IPS-18a (cell line): ENCODE data around the gene CSTF1.

Experiments
- H3K27ac ChIP-seq: one replicate; pipeline ENCODE4 v1.5.1; 2013; ENCODE audit warnings: low read length
- H3K27me3 ChIP-seq: one replicate; pipeline ENCODE4 v1.6.1; 2013; ENCODE audit warnings: mild to moderate bottlenecking, low read length; ENCODE audit not compliant: control insufficient read depth, insufficient read depth
- H3K36me3 ChIP-seq: one replicate; pipeline ENCODE4 v1.6.1; 2013; ENCODE audit warnings: low read depth, low read length; ENCODE audit not compliant: control insufficient read depth
- H3K4me1 ChIP-seq: one replicate; pipeline ENCODE4 v1.6.1; 2013; ENCODE audit warnings: low read depth, low read length; ENCODE audit not compliant: control insufficient read depth
- H3K4me3 ChIP-seq: one replicate; pipeline ENCODE4 v1.5.1; 2013; ENCODE audit warnings: low read length
- H3K9ac ChIP-seq: one replicate; pipeline ENCODE4 v1.6.1; 2013; ENCODE audit warnings: mild to moderate bottlenecking, low read length, moderate library complexity
- H3K9me3 ChIP-seq: one replicate; pipeline ENCODE4 v1.6.1; 2013; ENCODE audit warnings: low read depth, low read length; ENCODE audit not compliant: control insufficient read depth

CSTF1 gene

DNA sequence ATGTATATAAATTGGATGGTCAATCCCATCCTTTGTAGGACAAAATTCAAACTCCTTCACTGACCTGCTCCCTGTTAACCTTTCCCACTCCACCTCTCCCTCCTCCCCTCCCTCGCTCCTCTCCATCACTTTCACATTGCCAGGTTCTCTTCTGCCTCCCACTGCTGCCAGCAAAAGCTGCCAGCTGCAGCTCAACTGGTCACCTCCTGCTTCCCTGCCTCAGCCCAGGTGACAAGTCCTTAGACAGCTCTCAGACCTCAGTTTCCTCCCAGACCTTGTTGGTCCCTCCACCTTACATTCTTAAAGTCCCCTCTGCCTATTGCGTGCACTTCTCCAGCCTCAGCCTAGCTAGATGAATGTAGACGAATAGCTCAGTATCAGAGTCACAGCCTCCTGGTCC, 52.7 kb downstream of the CSTF1 start:
- H3K9me3 ChIP-seq = no peaks in the 10 kb centered on the region
- H3K36me3 ChIP-seq = no peaks in the 10 kb centered on the region
- no peaks in the 10 kb centered on the region for H3K4me1 ChIP-seq
- no peak overlapping the region for H3K27ac ChIP-seq
- H3K27me3 ChIP-seq = no peaks in the 10 kb centered on the region
- H3K9ac ChIP-seq = no peak overlapping the region
- no peak overlapping the region for H3K4me3 ChIP-seq

- no peak overlapping the region for H3K9ac ChIP-seq
- no peaks in the 10 kb centered on the region for H3K9me3 ChIP-seq
- H3K4me3 ChIP-seq = no peak overlapping the region
- H3K27me3 ChIP-seq = no peaks in the 10 kb centered on the region
- H3K27ac ChIP-seq = no peak overlapping the region
- no peaks in the 10 kb centered on the region for H3K36me3 ChIP-seq
- no peaks in the 10 kb centered on the region for H3K4me1 ChIP-seq
Measured at GRCh38 chr20:56445540-56445939, 53.1 kb downstream of the CSTF1 start.

DNA sequence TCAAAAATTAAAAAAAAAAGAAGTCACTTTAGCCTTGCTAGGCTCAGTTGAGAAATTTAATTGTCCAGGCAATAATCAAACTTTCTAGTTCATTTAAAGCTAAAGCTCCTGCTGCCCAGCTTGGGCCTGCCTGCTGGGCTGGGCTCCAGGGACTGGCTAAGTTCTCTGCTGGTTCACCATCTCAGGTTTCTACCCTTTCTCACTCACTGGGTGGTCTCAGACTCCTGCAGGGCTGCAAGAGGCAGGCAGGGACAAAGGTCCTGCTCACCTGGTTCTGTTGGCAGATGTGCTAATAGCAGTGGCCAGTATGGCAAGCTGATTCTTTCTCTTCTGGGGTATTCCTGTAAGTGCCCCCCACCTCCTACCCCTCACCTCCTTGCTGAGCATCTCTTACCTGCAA, 54.8 kb downstream of the CSTF1 start:
- Histone ChIP-seq H3K27me3 (no peaks in the 10 kb centered on the region), H3K4me3 (no peak overlapping the region), H3K4me1 (no peaks in the 10 kb centered on the region), H3K27ac (no peak overlapping the region), H3K9me3 (no peaks in the 10 kb centered on the region), H3K36me3 (no peaks in the 10 kb centered on the region), H3K9ac (no peak overlapping the region)

DNA sequence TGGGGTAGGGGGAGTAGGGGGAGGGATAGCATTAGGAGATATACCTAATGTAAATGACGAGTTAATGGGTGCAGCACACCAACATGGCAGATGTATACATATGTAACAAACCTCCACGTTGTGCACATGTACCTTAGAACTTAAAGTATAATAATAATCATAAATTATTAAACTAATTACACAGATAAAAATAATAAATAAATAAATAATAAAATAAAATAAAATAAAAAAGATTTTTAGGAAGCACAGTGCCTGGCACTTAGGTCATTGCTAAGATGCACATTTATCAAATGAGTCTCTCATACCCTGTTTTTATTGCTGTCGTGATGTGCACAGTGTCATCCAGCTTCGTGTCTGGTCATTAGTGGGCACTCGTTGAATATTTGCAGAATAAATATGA, 57.0 kb downstream of the CSTF1 start:
- H3K4me3 ChIP-seq = no peak overlapping the region
- H3K36me3 ChIP-seq = no peaks in the 10 kb centered on the region
- H3K4me1 ChIP-seq = no peaks in the 10 kb centered on the region
- no peak overlapping the region for H3K27ac ChIP-seq
- H3K9me3 ChIP-seq = no peaks in the 10 kb centered on the region
- H3K9ac ChIP-seq = no peak overlapping the region
- H3K27me3 ChIP-seq = peaks cover 5% of the 10 kb centered on the region

- no peaks in the 10 kb centered on the region for H3K36me3 ChIP-seq
- H3K4me1 ChIP-seq = no peaks in the 10 kb centered on the region
- H3K9me3 ChIP-seq = no peaks in the 10 kb centered on the region
- no peak overlapping the region for H3K4me3 ChIP-seq
- peaks cover 6% of the 10 kb centered on the region for H3K27me3 ChIP-seq
- no peak overlapping the region for H3K9ac ChIP-seq
- H3K27ac ChIP-seq = no peak overlapping the region
Measured at GRCh38 chr20:56451056-56451765, 58.8 kb downstream of the CSTF1 start.

GRCh38 chr20:56453352-56453751, 60.9 kb downstream of the CSTF1 start:
- no peak overlapping the region for H3K27ac ChIP-seq
- H3K9ac ChIP-seq = no peak overlapping the region
- H3K4me1 ChIP-seq = no peaks in the 10 kb centered on the region
- H3K4me3 ChIP-seq = no peak overlapping the region
- H3K9me3 ChIP-seq = no peaks in the 10 kb centered on the region
- peaks cover 6% of the 10 kb centered on the region for H3K27me3 ChIP-seq
- no peaks in the 10 kb centered on the region for H3K36me3 ChIP-seq

GRCh38 chr20:56454754-56455153, 62.3 kb downstream of the CSTF1 start:
- Histone ChIP-seq H3K36me3 (no peaks in the 10 kb centered on the region), H3K4me3 (no peak overlapping the region), H3K9ac (no peak overlapping the region), H3K9me3 (no peaks in the 10 kb centered on the region), H3K27ac (no peak overlapping the region), H3K4me1 (no peaks in the 10 kb centered on the region), H3K27me3 (peaks cover 6% of the 10 kb centered on the region)
